ENCODE results near the gene EZH1.

EZH1 gene

GRCh38 chr17:42748908-42749798 lies 4.3 kb upstream of the EZH1 start:
- TF ChIP-seq SIN3A (IDR thresholded peaks at IDR 0.05; ENCODE audit: borderline replicate concordance, insufficient read depth, low read length) (no peak), TAF1 (IDR thresholded peaks at IDR 0.05; ENCODE audit: borderline replicate concordance, insufficient read depth, low read length) (no peak)

- TF ChIP-seq, protein P1, sequence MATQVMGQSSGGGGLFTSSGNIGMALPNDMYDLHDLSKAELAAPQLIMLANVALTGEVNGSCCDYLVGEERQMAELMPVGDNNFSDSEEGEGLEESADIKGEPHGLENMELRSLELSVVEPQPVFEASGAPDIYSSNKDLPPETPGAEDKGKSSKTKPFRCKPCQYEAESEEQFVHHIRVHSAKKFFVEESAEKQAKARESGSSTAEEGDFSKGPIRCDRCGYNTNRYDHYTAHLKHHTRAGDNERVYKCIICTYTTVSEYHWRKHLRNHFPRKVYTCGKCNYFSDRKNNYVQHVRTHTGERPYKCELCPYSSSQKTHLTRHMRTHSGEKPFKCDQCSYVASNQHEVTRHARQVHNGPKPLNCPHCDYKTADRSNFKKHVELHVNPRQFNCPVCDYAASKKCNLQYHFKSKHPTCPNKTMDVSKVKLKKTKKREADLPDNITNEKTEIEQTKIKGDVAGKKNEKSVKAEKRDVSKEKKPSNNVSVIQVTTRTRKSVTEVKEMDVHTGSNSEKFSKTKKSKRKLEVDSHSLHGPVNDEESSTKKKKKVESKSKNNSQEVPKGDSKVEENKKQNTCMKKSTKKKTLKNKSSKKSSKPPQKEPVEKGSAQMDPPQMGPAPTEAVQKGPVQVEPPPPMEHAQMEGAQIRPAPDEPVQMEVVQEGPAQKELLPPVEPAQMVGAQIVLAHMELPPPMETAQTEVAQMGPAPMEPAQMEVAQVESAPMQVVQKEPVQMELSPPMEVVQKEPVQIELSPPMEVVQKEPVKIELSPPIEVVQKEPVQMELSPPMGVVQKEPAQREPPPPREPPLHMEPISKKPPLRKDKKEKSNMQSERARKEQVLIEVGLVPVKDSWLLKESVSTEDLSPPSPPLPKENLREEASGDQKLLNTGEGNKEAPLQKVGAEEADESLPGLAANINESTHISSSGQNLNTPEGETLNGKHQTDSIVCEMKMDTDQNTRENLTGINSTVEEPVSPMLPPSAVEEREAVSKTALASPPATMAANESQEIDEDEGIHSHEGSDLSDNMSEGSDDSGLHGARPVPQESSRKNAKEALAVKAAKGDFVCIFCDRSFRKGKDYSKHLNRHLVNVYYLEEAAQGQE (IDR thresholded peaks at IDR 0.05; ENCODE audit: insufficient read depth in 1 of 2, low read depth in 2 of 2, low read length in 2 of 2), result no peak
- no peak for TF ChIP-seq TAF1 (IDR thresholded peaks at IDR 0.05; ENCODE audit: borderline replicate concordance, insufficient read depth, low read length)
- TF ChIP-seq POLR2AphosphoS5 (IDR thresholded peaks at IDR 0.05; ENCODE audit: low read depth, low read length), result no peak
- TF ChIP-seq FOXP2 (optimal IDR thresholded peaks at IDR 0.05; ENCODE audit: borderline replicate concordance, extremely low read depth, extremely low read length, insufficient read depth), result no peak
- TF ChIP-seq SIN3A (IDR thresholded peaks at IDR 0.05; ENCODE audit: borderline replicate concordance, insufficient read depth, low read length), result no peak
Measured at GRCh38 chr17:42748202-42748907, 3.5 kb upstream of the EZH1 start.

DNA sequence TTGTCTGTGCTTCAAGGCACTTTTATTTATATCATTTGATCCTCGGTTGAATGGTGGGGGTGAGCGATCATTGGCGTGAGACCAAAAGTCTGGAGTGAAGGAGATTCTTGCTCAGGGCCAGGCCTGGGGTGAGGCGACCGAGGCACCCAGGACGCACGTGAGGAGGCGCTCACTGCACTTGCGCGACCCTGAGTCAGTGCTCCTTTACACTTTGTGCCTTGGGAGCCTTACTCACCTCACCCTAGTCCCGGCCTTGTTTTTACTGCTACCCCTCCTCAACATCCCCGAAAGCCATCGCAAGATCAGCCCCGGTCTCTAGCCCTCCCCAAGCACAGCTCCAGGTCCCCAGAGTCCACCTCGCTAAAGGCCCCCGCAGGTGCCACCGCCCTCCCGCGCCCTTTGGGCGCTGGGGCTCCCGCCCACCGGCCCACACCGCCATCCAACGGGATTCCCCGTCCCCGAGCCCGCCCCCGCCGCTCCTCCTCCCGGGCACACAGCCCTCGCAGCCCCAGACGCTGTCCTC lies 496 bp downstream of the EZH1 start:
- no peak for TF ChIP-seq POLR2AphosphoS5 (IDR thresholded peaks at IDR 0.05; ENCODE audit: low read depth, low read length)
- 0 out of 2 replicates have a peak, but pooled peaks have one; percentile 35 for TF ChIP-seq SIN3A (IDR thresholded peaks at IDR 0.05; ENCODE audit: borderline replicate concordance, insufficient read depth, low read length)

- TF ChIP-seq POLR2AphosphoS5 (IDR thresholded peaks at IDR 0.05; ENCODE audit: low read depth, low read length) (0 out of 2 replicates have a peak, but pooled peaks have one; percentile 8), SIN3A (IDR thresholded peaks at IDR 0.05; ENCODE audit: borderline replicate concordance, insufficient read depth, low read length) (no peak), FOXP2 (optimal IDR thresholded peaks at IDR 0.05; ENCODE audit: borderline replicate concordance, extremely low read depth, extremely low read length, insufficient read depth) (no peak)
Measured at GRCh38 chr17:42743595-42744282, 1.1 kb downstream of the EZH1 start.

DNA sequence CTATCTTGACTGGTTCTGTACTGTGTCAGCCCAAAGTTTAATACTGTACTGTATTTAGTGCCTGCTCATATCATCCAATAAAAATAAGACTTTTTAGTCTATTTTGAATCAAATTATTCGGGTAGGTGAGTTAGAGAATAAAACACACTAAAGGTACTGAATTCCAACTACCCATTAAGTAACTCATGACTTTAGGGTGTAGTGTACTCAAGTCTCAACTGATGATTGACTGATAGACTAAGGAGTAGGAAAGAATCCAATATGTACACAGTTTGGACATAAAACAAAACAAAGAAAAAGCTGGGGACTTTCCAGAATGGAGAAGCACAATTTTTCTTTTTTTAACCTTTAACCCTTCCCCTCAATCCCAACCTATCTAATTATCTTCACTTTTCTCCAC lies 4.1 kb downstream of the EZH1 start:
- TF ChIP-seq TAF1 (IDR thresholded peaks at IDR 0.05; ENCODE audit: borderline replicate concordance, insufficient read depth, low read length), result no peak
- TF ChIP-seq FOXP2 (optimal IDR thresholded peaks at IDR 0.05; ENCODE audit: borderline replicate concordance, extremely low read depth, extremely low read length, insufficient read depth), result no peak
- TF ChIP-seq SIN3A (IDR thresholded peaks at IDR 0.05; ENCODE audit: borderline replicate concordance, insufficient read depth, low read length), result no peak
- TF ChIP-seq, protein P1 (IDR thresholded peaks at IDR 0.05; ENCODE audit: insufficient read depth in 1 of 2, low read depth in 2 of 2, low read length in 2 of 2), result no peak
- TF ChIP-seq POLR2AphosphoS5 (IDR thresholded peaks at IDR 0.05; ENCODE audit: low read depth, low read length), result no peak

- TF ChIP-seq POLR2AphosphoS5 (IDR thresholded peaks at IDR 0.05; ENCODE audit: low read depth, low read length), result no peak
- TF ChIP-seq TAF1 (IDR thresholded peaks at IDR 0.05; ENCODE audit: borderline replicate concordance, insufficient read depth, low read length), result no peak
- no peak for TF ChIP-seq SIN3A (IDR thresholded peaks at IDR 0.05; ENCODE audit: borderline replicate concordance, insufficient read depth, low read length)
- TF ChIP-seq FOXP2 (optimal IDR thresholded peaks at IDR 0.05; ENCODE audit: borderline replicate concordance, extremely low read depth, extremely low read length, insufficient read depth), result no peak
- TF ChIP-seq, protein P1 (IDR thresholded peaks at IDR 0.05; ENCODE audit: insufficient read depth in 1 of 2, low read depth in 2 of 2, low read length in 2 of 2), result no peak
Measured at GRCh38 chr17:42725143-42725542, 19.7 kb downstream of the EZH1 start.
